GM21423 (cell line): ENCODE data around the gene ACOD1.
"Not testable (repeated sequence)": the region's sequence is repeated elsewhere in the genome, so short reads cannot be mapped to it uniquely, and the experiment has no call there.

ENCODE experiments used
- ATAC-seq: cut with Tn5 transposase; IDR thresholded peaks from one replicate; pipeline ENCODE4 v1.9.1; 2021; ENCODE audit warnings: mild to moderate bottlenecking, moderate library complexity; ENCODE audit not compliant: unreplicated experiment

ACOD1 gene

GRCh38 chr13:76950101-76950500, 1.8 kb downstream of the ACOD1 start:
- no peak for ATAC-seq

DNA sequence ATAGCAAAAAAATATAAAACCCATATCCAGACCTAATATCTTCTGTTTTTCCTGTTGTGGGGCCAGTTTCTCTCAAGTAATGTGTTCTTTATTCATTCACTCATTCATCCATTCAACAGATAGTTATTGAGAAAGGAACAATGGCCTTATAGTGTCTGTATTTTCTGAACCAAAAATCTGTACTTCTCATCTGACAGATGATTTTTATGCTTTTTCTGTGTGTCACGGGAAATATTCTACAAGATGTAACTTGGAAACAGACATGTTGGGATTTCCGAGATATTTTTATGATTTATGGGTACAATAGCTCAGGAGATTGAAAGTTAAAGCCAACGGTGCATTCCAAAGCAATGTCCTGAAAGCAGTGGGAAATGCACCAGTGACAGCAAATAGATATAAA, 5.7 kb downstream of the ACOD1 start:
- ATAC-seq = no peak

DNA sequence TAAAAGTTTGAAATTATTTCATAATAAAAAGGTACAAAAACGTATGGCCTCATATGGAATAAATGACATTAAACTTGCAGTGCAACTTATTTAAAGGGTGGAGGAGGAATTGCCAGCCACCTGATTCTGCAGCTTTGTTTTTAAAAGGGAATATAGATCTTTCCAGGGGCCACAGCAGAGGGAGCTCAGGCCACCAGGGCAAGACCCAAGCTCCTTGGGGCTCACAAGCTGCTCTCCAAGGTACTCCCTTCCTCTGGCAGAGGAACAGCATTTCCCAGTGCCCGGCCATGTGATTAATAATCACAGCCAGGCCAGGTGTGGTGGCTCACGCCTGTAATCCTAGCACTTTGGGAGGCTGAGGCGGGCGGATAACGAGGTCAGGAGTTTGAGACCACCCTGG, 6.2 kb downstream of the ACOD1 start:
- no peak for ATAC-seq

DNA sequence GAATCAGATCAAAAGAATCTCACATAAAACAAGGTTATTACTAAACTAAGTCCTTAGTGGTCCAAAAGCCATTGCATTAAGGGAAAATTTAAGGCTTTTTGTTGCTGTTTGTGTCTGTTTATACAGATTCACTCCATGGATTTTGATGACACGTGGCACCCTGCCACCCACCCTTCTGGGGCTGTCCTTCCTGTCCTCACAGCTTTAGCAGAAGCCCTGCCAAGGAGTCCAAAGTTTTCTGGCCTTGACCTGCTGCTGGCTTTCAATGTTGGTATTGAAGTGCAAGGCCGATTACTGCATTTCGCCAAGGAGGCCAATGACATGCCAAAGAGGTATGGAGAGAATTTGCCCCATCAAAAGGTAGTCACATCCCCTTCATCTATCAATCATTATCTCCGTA, 6.9 kb downstream of the ACOD1 start:
- ATAC-seq = no peak

DNA sequence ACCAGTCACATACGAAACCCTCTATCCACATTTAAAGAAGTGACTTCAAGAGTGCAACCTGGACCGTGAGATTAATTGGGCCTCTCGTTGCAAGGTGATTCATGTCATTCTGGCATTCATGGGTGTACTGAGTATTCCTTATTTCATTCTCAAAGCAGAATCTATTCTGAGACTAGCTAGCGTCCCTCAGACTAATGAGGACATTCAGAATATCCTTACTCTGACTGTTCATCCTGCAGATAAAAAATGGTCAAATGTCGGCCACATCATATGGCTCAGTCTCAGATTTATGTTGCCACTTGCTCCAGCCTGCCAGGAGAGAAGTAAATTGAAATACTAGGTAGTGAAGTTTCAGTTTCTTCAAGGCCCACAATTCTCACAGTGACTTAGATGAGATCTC, 7.3 kb downstream of the ACOD1 start:
- ATAC-seq = no peak

DNA sequence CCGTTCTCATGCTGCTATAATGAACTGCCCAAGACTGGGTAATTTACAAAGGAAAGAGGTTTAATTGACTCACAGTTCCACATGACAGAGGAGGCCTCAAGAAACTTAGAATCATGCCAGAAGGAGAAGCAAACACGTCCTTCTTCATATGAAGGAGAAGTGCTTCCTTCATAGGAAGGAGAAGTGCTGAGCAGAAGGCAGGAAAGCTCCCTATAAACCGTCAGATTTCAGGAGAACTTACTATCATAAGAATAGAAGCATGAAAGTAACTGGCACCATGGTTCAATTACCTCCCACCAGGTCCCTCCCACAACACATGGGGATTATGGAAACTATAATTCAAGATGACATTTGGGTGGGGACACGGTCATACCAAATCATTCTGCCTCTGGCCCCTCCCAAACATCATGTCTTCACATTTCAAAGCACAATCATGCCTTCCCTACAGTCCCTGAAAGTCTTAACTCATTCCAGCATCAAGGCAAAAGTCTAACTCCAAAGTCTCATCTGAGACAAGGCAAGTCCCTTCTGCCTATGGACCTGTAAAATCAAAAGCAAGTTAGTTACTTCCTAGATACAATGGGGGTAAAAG, 10.6 kb downstream of the ACOD1 start:
- no peak for ATAC-seq

DNA sequence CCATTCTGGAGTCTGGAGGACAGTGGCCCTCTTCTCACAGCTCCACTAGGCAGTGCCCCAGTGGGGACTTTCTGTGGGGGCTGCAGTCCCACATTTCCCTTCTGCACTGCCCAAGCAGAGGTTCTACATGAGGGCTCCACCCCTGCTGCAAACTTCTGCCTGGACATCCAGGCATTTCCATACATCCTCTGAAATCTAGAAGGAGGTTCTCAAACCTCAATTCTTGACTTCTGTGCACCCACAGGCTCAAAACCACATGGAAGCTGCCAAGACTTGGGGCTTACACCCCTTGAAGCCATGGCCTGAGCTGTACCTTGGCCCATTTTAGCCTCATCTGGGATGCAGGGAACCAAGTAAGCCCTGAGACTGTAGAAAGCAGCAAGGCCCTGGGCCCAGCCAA, 11.4 kb downstream of the ACOD1 start:
- not testable (repeated sequence) for ATAC-seq

DNA sequence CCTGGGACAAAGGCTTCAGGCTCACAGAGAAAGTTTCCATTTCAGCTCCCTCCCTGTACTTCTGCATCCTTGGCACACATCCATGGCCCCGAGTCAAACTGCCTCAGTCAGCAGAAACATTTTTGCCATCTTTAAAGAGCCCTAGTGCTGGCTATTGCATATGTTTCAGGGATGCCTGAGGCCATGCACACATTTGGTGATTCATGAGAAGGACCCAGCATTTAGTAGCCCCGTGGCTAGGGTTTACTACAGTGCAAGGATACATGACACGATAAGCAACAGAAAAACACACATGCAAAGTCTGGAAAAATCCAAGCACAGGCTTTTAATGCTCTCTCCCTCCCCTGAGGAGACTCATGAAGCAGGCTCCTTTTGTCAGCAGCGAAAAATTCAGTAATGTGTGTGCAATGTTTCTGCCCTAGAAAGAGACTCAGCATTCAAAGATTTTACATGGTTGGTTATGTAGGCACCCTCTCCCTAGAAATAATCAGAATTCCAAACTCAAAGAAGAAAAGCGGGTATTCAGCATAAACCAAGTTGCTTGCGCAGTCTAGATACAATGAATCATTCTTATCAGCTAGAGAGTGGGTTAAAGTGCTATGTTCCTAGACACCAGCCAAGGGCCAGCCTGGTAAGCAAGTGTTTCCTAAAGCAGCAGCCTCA, 17.6 kb downstream of the ACOD1 start:
- ATAC-seq = no peak

GRCh38 chr13:76967031-76967430, 18.7 kb downstream of the ACOD1 start:
- ATAC-seq = no peak

DNA sequence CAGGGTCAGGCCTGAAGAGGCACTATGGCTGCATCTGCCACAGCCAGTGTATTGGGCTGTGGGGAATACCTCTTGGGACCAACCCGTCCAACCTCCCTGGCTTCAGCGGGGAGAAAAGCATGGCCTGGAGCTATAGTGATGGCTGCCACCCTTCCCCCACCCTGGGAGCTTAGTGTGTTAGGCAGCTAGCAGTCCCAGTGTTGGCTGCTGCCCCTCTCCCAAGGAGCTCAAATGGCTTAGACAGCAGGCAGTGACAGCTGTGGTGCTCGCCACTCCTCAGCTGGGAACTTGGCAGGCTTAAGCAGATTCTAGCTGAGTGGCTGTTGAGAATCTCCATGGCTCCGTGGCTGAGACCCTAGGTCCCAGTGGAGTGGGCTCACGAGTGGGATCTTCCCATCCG, 19.7 kb downstream of the ACOD1 start:
- no peak for ATAC-seq

DNA sequence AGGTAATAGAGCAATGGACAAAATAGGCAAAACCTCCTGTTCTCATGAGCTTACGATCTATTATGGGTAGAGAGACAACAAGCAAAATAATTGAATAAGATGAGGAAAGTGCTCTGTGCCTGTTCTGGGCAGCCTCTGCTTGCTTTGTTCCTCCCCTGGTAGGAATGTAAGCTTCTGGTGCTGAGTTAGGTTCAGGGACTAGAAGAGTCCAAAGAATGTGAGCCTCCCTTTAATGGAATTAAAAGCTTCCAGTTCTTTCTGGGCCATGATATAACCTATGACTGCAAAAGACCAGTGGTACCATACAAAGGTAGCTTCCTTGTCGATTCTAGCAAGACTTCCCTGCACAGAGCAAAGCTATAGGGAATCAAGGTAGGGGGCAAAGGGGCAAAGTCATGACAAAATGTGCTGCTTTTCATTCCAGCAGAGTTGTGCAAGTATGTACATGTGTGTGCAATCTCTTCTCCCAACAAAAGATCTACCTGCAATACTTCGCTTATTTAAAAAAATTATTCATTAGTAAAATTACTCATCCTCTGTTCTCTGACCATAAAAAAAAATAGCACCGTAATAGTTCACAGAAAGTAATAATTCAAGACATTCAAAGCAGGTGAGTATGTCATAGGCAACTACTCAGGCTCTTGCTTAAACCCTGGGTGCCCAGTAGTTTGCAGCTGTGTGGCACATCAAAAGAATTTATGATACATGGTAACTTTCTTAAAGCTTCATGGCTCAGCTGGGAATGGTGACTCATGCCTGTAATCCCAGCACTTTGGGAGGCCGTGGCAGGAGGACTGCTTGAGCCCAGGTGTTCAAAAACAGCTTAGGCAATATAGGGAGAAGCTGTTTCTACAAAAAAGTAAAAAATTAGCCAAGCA, 21.4 kb downstream of the ACOD1 start:
- no peak for ATAC-seq

- no peak for ATAC-seq
Observed at GRCh38 chr13:76971215-76971614, 22.9 kb downstream of the ACOD1 start.

DNA sequence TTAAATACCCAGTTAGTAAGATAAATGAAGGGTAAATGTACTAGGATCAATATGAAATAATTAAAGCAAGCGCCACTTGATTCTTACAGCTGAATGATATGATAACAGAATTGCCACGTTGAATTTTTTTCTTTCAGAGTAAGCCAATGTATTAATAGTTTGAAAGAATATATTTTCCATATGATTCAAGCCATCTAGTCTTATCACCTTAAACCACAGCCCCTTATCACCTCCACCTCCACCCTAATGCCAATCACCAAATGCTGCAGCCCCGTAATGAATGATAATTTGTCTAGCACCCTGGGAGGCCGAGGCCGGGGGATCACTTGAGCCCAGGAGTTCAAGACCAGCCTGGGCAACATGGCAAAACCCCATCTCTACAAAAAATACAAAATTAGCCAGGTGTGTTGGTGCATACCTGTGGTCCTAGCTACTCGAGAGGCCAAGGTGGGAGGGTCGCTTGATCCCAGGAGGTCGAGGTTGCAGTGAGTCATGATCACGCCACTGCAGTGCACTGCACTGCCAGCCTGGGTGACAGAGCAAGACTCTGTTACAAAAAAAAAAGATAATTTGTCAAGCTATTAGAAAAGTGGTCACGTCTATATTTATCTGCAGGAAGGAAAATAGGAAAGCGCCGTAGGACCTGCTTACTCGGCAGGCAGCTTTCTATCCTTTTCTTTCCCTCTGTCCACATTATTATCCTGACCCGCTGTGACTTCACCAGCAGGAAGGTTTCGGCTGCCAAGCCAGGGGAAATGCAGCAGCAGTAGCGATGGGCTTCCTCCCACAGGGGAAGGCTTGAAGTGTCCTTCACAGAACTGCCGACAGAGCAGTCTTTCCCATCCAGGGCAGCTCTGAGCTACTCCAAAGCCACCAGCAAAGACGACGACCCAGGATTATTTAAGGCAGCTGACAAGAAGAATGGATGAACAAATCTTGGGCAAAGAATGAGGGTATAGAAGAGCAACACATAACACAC, 23.8 kb downstream of the ACOD1 start:
- no peak for ATAC-seq

DNA sequence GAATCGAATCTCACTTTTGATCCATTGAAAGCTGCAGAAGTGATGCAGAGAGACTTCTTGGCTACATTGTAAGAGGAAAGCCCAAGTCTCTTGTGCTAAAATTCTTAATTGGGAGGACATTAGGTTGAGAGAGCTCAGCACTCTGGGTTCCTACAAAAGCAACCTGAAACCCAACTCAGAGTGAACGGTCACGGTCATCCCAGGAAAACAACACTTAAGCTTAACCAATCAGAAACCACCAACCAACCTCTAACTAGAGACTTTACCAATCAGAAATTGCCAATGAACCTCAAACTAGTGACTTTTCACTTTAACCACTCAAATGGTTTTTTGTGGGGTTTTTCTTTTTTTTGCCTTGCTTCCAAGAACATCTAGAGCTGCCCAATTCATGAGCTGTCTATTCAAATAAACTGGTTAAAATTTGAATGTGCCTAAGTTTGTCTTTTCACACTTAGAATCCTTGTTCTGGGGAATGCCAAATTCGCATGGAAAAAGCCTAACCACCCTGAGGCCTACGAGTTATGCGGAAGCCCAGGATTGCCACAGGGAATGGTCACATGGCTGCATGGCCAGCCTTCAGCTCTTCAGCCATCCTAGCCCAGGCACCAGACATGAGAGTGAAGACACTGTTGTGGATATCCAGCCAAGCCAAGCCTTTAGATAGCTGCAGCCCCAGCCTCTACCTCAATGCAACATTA, 25.8 kb downstream of the ACOD1 start:
- no peak for ATAC-seq

DNA sequence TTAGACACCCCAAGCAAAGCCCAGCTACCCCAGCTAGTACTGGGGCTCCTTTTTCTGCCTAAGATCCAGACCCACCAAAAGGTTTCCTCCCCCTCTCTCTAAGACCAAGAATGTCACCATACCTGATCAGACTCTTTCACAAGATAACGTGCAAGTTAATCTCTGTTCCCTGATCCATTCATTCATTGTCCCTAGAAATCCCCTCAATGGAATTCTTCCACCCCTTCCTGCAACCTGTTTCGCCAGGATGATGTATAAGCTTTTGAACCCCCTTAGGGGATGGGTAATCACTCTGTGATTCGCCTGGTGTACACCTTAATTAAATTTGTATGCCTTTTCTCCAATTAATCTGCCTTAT, 26.3 kb downstream of the ACOD1 start:
- ATAC-seq = no peak

GRCh38 chr13:76975863-76976262, 27.6 kb downstream of the ACOD1 start:
- no peak for ATAC-seq

DNA sequence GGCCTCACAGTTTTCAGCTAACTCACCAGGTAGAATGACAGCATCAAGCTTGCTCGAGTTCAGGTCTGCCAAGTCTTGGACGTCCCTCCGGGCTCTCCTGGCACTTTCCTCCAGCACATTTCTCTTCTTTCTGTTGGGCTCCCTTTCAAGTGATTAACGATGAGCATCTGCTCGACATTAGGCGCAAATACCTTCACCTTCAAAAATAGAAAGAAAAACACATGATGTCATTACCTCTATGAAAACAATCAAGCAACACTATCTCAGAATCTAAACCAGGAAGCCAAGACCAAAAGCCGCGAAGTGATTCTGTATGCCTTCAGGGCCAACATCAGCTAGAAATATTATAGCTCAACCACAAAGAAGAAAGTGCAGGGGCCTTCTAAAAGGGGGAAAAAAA, 28.2 kb downstream of the ACOD1 start:
- no peak for ATAC-seq

DNA sequence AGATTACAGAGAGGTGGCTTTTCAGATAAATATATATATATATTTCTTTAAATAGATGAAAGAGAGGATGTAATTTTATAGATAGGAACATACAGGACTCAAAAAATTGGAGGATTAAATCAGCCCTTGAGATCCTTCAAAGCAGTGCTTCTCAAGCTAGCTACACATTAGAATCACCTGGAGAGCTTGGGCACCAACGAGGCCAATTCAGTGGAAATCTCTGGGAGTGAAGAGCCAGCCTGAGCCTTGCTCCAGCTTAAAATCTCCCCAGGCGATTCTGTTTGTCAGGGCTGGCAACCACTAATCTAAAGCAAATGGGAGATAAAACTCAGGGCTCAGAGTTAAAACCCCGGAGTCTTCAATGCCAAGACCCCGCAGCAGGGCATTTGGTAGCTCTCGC, 28.6 kb downstream of the ACOD1 start:
- no peak for ATAC-seq

DNA sequence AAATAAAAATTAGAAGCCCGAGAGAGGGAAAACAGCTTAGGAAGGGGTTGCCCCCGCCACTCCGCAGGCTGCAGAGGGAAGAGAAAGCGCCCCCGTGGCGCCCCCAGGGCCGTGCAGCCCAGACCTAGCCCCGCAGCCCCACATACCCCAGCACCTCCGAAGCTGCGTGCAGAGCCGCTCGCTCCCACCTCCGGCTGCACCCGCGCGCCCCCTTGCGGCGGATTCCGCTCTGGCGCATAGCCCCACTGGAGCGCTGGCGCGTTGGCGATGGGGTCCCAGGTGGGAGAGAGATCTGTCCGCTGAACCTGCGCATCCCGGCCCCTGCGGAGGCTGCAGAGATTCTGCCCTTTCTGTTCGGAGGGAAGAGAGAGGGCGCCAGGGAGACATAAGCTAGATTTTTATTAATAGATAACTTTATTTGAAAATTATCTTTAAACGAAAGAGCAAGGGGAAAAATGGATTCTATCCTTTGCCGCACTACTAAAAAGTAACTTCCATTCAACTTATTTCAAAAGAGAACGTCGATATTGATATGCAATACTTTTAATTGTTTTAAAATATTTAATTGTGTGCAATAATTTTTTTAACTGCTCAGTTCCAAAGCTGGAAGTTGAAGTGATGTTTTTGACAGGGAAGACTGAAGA, 31.9 kb downstream of the ACOD1 start:
- peak; percentile 100 for ATAC-seq

DNA sequence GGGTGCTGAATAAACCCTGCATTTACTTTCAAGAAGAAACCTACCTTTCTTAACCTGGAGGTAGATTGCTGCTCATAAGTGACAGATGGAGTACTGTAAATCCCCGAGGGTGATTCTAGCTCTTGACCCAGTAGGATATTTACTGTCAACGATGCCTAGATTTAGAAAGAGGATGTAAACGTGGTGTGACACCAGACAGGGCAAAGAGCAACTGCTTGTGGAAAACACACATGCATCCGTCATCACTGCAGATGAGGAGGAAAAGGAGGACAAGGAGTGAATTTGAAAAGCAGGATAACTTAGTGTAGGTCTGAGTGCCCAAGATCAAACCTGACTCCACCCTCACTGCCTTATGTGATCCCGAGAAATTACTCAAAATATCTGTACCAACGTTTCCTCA, 33.8 kb downstream of the ACOD1 start:
- ATAC-seq = no peak
